ENCODE data around the gene HIF3A. TPM values are rescaled to one million over a fixed set of nuclear protein-coding genes. Genes with fewer than 3 reads are reported as not detected.

HIF3A gene
- total and polyA plus RNA-seq, 2 donors (not counting 3 experiments of a cell fraction or from before 2014, with no cell fraction given): 8.1 to 8.5 TPM

GRCh38 chr19:46357846-46358583 lies 61.2 kb downstream of the HIF3A start:
- H3K4me2 ChIP-seq (ENCODE audit: insufficient read depth, low read length): no peak overlapping the region
- H3K9me3 ChIP-seq (replicated peaks; ENCODE audit: control insufficient read depth, insufficient read depth, low read length): no peaks in the 10 kb centered on the region
- H3K79me2 ChIP-seq (ENCODE audit: control insufficient read depth, insufficient read depth, low read length): peaks cover 74% of the 10 kb centered on the region
- no peaks in the 10 kb centered on the region for H3K9me1 ChIP-seq (replicated peaks; ENCODE audit: control insufficient read depth, extremely low read depth, insufficient read depth, low read length)
- intact Hi-C loops (cut with micrococcal nuclease): no loop called here
- POLR2A ChIA-PET: no interaction called here
- no peak overlapping the region for H2AFZ ChIP-seq (ENCODE audit: low read depth, low read length)
- BruUV-seq (replicated peaks): no TSS peak
- H3K4me1 ChIP-seq (ENCODE audit: control insufficient read depth, extremely low read depth, insufficient read depth, low read length): no peaks in the 10 kb centered on the region
- H3K4me3 ChIP-seq (replicated peaks in 1 of 3; ENCODE audit: insufficient read depth in 1 of 3, low read depth in 1 of 3, low read length in 3 of 3): no peak overlapping the region
- H3K9ac ChIP-seq (replicated peaks; ENCODE audit: extremely low read depth, insufficient read depth, low read length): no peak overlapping the region
- TF ChIP-seq CTCF (IDR thresholded peaks at IDR 0.05; ENCODE audit: extremely low read depth in 1 of 2, insufficient read depth in 1 of 2, low read depth in 1 of 2, low read length in 2 of 2): no peak
- no peak for TF ChIP-seq MYC (IDR thresholded peaks at IDR 0.05; ENCODE audit: low read depth, low read length)
- no peak for TF ChIP-seq GATA2 (IDR thresholded peaks at IDR 0.05; ENCODE audit: insufficient read depth, insufficient read length, low read depth, low read length)
- no peak for TF ChIP-seq EZH2 (IDR thresholded peaks at IDR 0.05; ENCODE audit: borderline replicate concordance, low read depth, low read length, severe bottlenecking)
- no peak for TF ChIP-seq FOS (IDR thresholded peaks at IDR 0.05; ENCODE audit: borderline replicate concordance, insufficient read depth, low read length)
- no peak for TF ChIP-seq POLR2A (IDR thresholded peaks at IDR 0.05; ENCODE audit: low read depth, low read length)
- no peak for TF ChIP-seq MAX (IDR thresholded peaks at IDR 0.05; ENCODE audit: insufficient read depth, insufficient read length)
- DNase-seq (ENCODE audit: low read depth, low spot score) (no peak), FAIRE-seq (no peak)
- CTCF ChIA-PET: interaction anchor here (0.6 to 2.9 kb wide), 7 partner anchors 10 to 511 kb away, joined by 3 to 9 read pairs (median 4); partner anchors contain the start of gene PPP5C
- dilution Hi-C loops (cut with MboI; ENCODE audit: extremely low pct_ligation_motif_present, low sequenced_read_pairs): no loop called here
- H4K20me1 ChIP-seq (replicated peaks; ENCODE audit: control insufficient read depth, extremely low read depth, insufficient read depth, low read length): no peaks in the 10 kb centered on the region
- H3K36me3 ChIP-seq (ENCODE audit: control insufficient read depth in 2 of 2, extremely low read depth in 1 of 2, insufficient read depth in 2 of 2, low read length in 2 of 2): peaks cover 5 to 27% of the 10 kb centered on the region in 2 experiments
- no peaks in the 10 kb centered on the region for H3K27me3 ChIP-seq (ENCODE audit: control insufficient read depth in 2 of 2, insufficient read depth in 2 of 2, low read length in 2 of 2)
- H3K27ac ChIP-seq (ENCODE audit: insufficient read depth, low read depth, low read length): no peak overlapping the region
